ENCODE data around the gene MMRN1. TPM values are rescaled to one million over a fixed set of nuclear protein-coding genes. Genes with fewer than 3 reads are reported as not detected.
A peak's percentile ranks its signal among the peaks of the same experiment; 100 is the strongest.

MMRN1 gene
- total RNA-seq, 1 donor from 2014 or later = 0.34 TPM

GRCh38 chr4:89929425-89930159 is 34.9 kb downstream of the MMRN1 start:
- Histone ChIP-seq H3K27me3 (ENCODE audit: insufficient read depth, low read length) (no peaks in the 10 kb centered on the region), H4K20me1 (ENCODE audit: insufficient read depth, low read length) (no peaks in the 10 kb centered on the region), H3K4me2 (ENCODE audit: low read length) (peak overlapping the region; percentile 40), H3K4me3 (ENCODE audit: insufficient read depth, low read depth, low read length) (no peak overlapping the region), H3K79me2 (ENCODE audit: insufficient read depth, low read length) (no peaks in the 10 kb centered on the region), H3K4me1 (ENCODE audit: insufficient read depth, low read length) (no peaks in the 10 kb centered on the region), H3K9ac (ENCODE audit: low read length) (no peak overlapping the region), H3K36me3 (ENCODE audit: insufficient read depth, low read length) (no peaks in the 10 kb centered on the region), H3K9me3 (ENCODE audit: insufficient read depth, low read depth, low read length) (no peaks in the 10 kb centered on the region), H2AFZ (ENCODE audit: low read depth, low read length) (no peak overlapping the region), H3K27ac (ENCODE audit: low read depth, low read length) (no peak overlapping the region)
- DNase-seq (ENCODE audit: low read depth) (no peak), FAIRE-seq (no peak)
- Mint-ChIP-seq H3K4me1 (ENCODE audit: low read depth, unreplicated experiment) (no peaks in the 10 kb centered on the region), H3K9me3 (ENCODE audit: unreplicated experiment) (peaks cover 3% of the 10 kb centered on the region), H3K27ac (ENCODE audit: unreplicated experiment) (no peak overlapping the region), H3K27me3 (ENCODE audit: low read depth, unreplicated experiment) (no peaks in the 10 kb centered on the region), H3K36me3 (ENCODE audit: low read depth, unreplicated experiment) (no peaks in the 10 kb centered on the region), H3K4me3 (ENCODE audit: unreplicated experiment) (no peak overlapping the region)
- no peak for TF ChIP-seq EZH2 (IDR thresholded peaks at IDR 0.05; ENCODE audit: insufficient read depth, low read length)
- TF ChIP-seq, protein P1, sequence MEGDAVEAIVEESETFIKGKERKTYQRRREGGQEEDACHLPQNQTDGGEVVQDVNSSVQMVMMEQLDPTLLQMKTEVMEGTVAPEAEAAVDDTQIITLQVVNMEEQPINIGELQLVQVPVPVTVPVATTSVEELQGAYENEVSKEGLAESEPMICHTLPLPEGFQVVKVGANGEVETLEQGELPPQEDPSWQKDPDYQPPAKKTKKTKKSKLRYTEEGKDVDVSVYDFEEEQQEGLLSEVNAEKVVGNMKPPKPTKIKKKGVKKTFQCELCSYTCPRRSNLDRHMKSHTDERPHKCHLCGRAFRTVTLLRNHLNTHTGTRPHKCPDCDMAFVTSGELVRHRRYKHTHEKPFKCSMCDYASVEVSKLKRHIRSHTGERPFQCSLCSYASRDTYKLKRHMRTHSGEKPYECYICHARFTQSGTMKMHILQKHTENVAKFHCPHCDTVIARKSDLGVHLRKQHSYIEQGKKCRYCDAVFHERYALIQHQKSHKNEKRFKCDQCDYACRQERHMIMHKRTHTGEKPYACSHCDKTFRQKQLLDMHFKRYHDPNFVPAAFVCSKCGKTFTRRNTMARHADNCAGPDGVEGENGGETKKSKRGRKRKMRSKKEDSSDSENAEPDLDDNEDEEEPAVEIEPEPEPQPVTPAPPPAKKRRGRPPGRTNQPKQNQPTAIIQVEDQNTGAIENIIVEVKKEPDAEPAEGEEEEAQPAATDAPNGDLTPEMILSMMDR (IDR thresholded peaks at IDR 0.05; ENCODE audit: insufficient read depth, low read depth, low read length) = no peak

DNA sequence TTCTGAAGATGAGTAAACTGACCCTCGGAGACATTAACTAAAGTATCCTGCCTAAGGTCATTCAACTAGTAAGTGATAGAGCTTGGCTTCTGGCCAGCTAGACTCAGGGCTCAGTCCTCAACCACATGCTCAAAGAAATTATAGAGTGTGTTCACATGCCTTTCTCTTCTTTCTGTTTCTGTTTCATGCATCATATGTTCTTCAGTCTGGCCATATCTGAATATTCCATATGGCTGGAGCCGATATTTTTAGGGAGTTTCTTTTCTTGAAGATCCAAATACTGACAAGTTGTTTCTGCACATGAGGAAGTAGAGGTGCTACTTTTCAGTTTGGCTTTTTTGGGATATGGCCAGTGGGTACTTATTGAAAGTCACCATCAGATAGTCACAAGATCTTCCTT is 44.9 kb downstream of the MMRN1 start:
- no peak overlapping the region for H3K4me3 ChIP-seq (ENCODE audit: insufficient read depth, low read depth, low read length)
- TF ChIP-seq, protein P1 (IDR thresholded peaks at IDR 0.05; ENCODE audit: insufficient read depth, low read depth, low read length) = no peak
- no peak for DNase-seq (ENCODE audit: low read depth)
- H3K4me1 ChIP-seq (ENCODE audit: insufficient read depth, low read length) = no peaks in the 10 kb centered on the region
- H3K4me1 Mint-ChIP-seq (ENCODE audit: low read depth, unreplicated experiment) = peaks cover 1% of the 10 kb centered on the region
- FAIRE-seq = no peak
- H4K20me1 ChIP-seq (ENCODE audit: insufficient read depth, low read length) = no peaks in the 10 kb centered on the region
- H3K4me3 Mint-ChIP-seq (ENCODE audit: unreplicated experiment) = no peak overlapping the region
- H2AFZ ChIP-seq (ENCODE audit: low read depth, low read length) = no peak overlapping the region
- no peaks in the 10 kb centered on the region for H3K36me3 Mint-ChIP-seq (ENCODE audit: low read depth, unreplicated experiment)
- no peak overlapping the region for H3K27ac ChIP-seq (ENCODE audit: low read depth, low read length)
- H3K27me3 Mint-ChIP-seq (ENCODE audit: low read depth, unreplicated experiment) = no peaks in the 10 kb centered on the region
- no peak overlapping the region for H3K4me2 ChIP-seq (ENCODE audit: low read length)
- H3K79me2 ChIP-seq (ENCODE audit: insufficient read depth, low read length) = no peaks in the 10 kb centered on the region
- no peak overlapping the region for H3K27ac Mint-ChIP-seq (ENCODE audit: unreplicated experiment)
- H3K9me3 Mint-ChIP-seq (ENCODE audit: unreplicated experiment) = no peaks in the 10 kb centered on the region
- H3K9ac ChIP-seq (ENCODE audit: low read length) = no peak overlapping the region
- H3K36me3 ChIP-seq (ENCODE audit: insufficient read depth, low read length) = no peaks in the 10 kb centered on the region
- no peaks in the 10 kb centered on the region for H3K9me3 ChIP-seq (ENCODE audit: insufficient read depth, low read depth, low read length)
- no peaks in the 10 kb centered on the region for H3K27me3 ChIP-seq (ENCODE audit: insufficient read depth, low read length)

DNA sequence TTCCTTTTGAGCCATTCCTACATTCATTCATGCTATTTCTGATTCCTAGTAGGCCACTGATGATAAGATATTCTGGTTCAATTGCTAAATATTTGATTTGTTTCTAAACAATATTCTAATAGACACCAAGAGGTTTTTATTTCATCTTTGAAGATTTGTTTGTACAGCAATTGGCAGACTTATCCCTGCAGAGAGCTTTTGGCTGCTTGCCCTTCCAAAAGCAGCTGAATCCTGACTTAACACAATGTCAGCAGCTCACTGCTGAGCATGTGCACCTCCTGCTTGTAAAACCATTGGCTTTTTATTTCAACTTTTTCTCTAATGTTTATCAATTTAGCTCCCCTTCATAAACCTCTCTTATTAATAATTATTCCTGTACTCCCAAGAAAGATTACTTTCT is 45.3 kb downstream of the MMRN1 start:
- DNase-seq (ENCODE audit: low read depth) (peak; percentile 11), FAIRE-seq (no peak)
- no peak overlapping the region for H2AFZ ChIP-seq (ENCODE audit: low read depth, low read length)
- H3K9me3 Mint-ChIP-seq (ENCODE audit: unreplicated experiment) = no peaks in the 10 kb centered on the region
- no peak overlapping the region for H3K9ac ChIP-seq (ENCODE audit: low read length)
- no peak overlapping the region for H3K27ac ChIP-seq (ENCODE audit: low read depth, low read length)
- TF ChIP-seq, protein P1 (IDR thresholded peaks at IDR 0.05; ENCODE audit: insufficient read depth, low read depth, low read length) = no peak
- no peak for TF ChIP-seq EZH2 (IDR thresholded peaks at IDR 0.05; ENCODE audit: insufficient read depth, low read length)
- H3K27ac Mint-ChIP-seq (ENCODE audit: unreplicated experiment) = no peak overlapping the region
- no peaks in the 10 kb centered on the region for H3K79me2 ChIP-seq (ENCODE audit: insufficient read depth, low read length)
- H3K4me3 ChIP-seq (ENCODE audit: insufficient read depth, low read depth, low read length) = no peak overlapping the region
- H3K36me3 Mint-ChIP-seq (ENCODE audit: low read depth, unreplicated experiment) = no peaks in the 10 kb centered on the region
- H3K4me2 ChIP-seq (ENCODE audit: low read length) = no peak overlapping the region
- no peaks in the 10 kb centered on the region for H3K27me3 Mint-ChIP-seq (ENCODE audit: low read depth, unreplicated experiment)
- no peaks in the 10 kb centered on the region for H3K36me3 ChIP-seq (ENCODE audit: insufficient read depth, low read length)
- no peaks in the 10 kb centered on the region for H3K27me3 ChIP-seq (ENCODE audit: insufficient read depth, low read length)
- H3K9me3 ChIP-seq (ENCODE audit: insufficient read depth, low read depth, low read length) = no peaks in the 10 kb centered on the region
- no peaks in the 10 kb centered on the region for H3K4me1 ChIP-seq (ENCODE audit: insufficient read depth, low read length)
- H3K4me3 Mint-ChIP-seq (ENCODE audit: unreplicated experiment) = no peak overlapping the region
- no peaks in the 10 kb centered on the region for H4K20me1 ChIP-seq (ENCODE audit: insufficient read depth, low read length)
- peaks cover 1% of the 10 kb centered on the region for H3K4me1 Mint-ChIP-seq (ENCODE audit: low read depth, unreplicated experiment)
